Placental epithelial cell (primary cell): ENCODE results near the gene PLOD3. TPM values are rescaled to one million over a fixed set of nuclear protein-coding genes. Genes with fewer than 3 reads are reported as not detected.

Source experiments
- small RNA-seq: library from RNA; depleted of rRNA; stranded (forward); fragments of <200 nt; gene quantifications from one replicate; pipeline ENCODE3, GENCODE V24; 2012
- total RNA-seq: library from RNA; depleted of rRNA; stranded (reverse); fragments of >200 nt; gene quantifications from 2 replicates; pipeline ENCODE4 v1.2.3, GENCODE V29; 2012

PLOD3 gene, protein sequence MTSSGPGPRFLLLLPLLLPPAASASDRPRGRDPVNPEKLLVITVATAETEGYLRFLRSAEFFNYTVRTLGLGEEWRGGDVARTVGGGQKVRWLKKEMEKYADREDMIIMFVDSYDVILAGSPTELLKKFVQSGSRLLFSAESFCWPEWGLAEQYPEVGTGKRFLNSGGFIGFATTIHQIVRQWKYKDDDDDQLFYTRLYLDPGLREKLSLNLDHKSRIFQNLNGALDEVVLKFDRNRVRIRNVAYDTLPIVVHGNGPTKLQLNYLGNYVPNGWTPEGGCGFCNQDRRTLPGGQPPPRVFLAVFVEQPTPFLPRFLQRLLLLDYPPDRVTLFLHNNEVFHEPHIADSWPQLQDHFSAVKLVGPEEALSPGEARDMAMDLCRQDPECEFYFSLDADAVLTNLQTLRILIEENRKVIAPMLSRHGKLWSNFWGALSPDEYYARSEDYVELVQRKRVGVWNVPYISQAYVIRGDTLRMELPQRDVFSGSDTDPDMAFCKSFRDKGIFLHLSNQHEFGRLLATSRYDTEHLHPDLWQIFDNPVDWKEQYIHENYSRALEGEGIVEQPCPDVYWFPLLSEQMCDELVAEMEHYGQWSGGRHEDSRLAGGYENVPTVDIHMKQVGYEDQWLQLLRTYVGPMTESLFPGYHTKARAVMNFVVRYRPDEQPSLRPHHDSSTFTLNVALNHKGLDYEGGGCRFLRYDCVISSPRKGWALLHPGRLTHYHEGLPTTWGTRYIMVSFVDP
- 39.3 and 72.7 TPM in 2 replicates for total RNA-seq

GRCh38 chr7:101217388-101218235 is at the start of gene PLOD3, which contains the start of gene ZNHIT1:
Gene PLOD3, minus strand, starts transcription at chr7:101217581. Its CDS starts 307 bp downstream, at chr7:101217274.
Gene ZNHIT1, plus strand, starts transcription at chr7:101218165. Its CDS starts 31 bp downstream, at chr7:101218196.

GRCh38 chr7:101244375-101245146 is 27.2 kb upstream of the PLOD3 start, which contains the start of gene FIS1:
Gene FIS1, minus strand, starts transcription at chr7:101245081. Its CDS starts 77 bp downstream, at chr7:101245004.

DNA sequence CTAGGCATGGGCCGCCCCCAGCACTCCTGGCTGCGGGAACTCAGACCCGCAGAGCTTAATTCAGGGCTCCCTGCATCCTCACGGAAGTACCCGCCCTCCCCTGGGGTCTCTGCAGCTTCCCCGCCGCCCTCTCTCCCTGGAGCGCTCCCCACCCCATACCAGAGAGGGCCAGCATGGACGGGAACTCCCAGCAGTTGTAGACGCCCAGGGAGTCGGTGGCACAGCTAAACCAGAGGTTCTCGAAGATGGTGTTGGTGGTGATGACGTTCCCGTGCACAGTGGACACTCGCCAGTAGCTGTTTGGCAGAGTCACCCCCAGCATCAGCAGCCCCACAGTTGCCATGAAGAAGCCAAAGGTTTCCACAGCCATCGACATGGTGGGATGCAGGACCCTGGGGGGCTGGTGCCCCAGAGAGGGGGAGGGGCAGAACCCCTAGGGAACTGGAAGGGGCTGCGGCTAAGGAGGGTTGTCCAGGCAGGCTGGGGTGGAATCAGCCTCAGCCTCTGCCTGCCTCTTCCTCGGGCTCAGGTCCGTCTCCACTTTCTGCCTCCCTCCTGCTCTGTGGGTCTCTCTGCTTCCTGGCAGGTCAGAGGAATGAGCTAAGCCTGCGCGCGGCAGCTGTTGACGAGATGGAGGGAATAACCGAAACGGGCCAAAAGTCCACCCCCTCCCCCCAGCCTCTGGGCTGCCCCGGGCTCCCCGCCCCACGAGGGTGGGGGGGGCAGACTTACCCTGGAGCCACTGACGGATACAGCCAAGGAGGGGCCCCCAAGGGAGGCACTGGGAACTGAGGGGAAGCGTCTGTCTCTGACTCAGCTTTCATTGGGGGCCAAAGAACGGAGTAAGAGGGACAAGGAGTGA is 20.1 kb upstream of the PLOD3 start, which contains the start of gene CLDN15:
TSS of gene CLDN15 (minus strand) at position 597 of the 862 bp plus-strand sequence. CDS start at position 376, 221 bp downstream.

DNA sequence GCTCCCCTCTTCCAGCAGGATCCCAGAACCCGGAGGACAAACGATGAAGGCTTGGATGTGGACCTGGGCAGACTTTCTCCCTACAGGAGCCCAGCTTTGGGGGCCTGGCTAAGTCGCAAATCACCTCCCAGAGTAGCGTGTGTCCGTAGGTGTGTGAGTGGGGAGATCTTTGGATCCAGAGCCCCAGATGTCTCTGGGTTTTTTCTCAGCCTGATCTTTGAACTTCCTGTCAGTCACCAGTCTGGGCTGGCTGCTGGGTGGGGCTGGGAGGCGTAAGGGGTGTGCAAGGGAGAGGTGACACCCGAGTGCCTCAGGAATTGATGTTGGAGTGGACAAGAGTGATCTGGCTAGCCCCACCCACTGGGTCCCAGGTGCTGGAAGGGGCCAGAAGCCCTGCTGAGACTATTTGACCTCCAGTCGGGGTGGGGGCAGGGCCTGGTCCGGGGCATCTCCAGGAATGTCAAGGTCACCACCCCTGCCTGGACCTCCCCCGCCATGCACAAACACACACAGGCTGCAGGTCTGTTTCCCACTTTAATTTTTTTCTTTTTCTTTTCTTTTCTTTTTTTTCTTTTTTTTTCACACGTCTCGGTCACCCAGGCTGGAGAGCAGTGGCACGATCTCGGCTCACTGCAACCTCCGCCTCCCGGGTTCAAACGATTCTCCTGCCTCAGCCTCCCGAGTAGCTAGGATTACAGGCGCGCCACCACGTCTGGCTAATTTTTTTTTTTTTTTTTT is 16.4 kb downstream of the PLOD3 start, which contains the start of gene MOGAT3:
TSS of gene MOGAT3 (minus strand) at position 175 of the 738 bp plus-strand sequence. CDS start 182 bp downstream, outside the sequence.

GRCh38 chr7:101180130-101180755 is 37.1 kb downstream of the PLOD3 start, which contains the start of gene NAT16:
Gene NAT16, minus strand, starts transcription at chr7:101180293. Its CDS starts 5,486 bp downstream, at chr7:101174807.

DNA sequence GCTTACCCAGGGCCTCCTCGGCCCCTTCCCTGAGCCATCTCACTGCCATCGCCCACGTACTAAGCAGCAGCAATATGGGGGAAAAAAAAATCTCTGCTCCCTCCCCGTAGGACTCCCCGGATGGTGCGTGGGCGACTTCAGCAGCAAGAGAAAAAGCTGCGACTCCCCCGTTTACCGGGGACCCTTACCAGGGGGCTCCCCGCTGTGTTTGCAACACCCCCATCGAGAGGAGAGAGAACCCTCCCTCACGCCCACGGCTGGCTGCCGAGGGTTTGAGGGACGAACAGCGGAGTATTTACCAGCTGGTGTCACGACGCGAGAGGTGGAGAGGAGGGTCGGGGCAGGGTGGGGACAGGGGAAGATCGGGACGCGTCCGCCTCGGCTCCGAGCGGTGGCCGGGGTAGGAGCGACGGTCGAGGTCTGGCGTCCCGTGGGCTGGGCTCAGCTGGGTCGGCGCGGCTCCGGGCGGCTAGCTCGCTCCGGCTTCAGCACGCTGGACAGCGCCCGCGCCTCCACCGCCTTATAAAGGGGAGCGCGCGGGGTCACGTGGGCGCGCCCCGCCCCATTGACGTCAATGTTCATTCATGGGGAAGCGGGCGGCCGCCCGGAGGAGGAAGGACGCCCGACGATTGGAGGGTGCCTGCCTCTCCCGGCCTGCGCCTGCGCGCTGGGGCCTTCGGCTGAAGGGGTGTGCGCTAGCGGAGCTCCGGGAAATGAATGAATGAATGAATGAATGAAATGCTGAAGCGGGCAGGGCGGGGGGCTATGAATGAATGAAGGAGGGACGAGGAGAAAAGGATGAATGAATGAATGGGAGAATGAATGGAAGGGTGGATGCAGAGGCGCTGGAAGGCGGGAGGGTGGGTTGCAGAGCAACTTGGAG is 52.1 kb downstream of the PLOD3 start, which contains the start of gene VGF:
TSS of gene VGF (minus strand) at position 495 of the 883 bp plus-strand sequence. CDS start 726 bp downstream, outside the sequence.

Small RNA genes within 50 kb of the gene (small RNA-seq; reads per million reads assigned to genes)
- gene MIR4653: 0.12 reads per million

Other genes with a start within 250 kb of the PLOD3 start
- gene MUC12, start 248.0 kb downstream of the PLOD3 start, total RNA-seq: under 0.01 and 0.98 TPM in 2 replicates
- not detected in 2 replicates for gene MUC17, start 197.5 kb downstream of the PLOD3 start, total RNA-seq
- gene TRIM56, start 132.1 kb downstream of the PLOD3 start, total RNA-seq: 19.6 and 28.6 TPM in 2 replicates
- 183 and 2,094 TPM in 2 replicates for gene SERPINE1, start 90.5 kb downstream of the PLOD3 start, total RNA-seq
- gene AP1S1, start 63.1 kb downstream of the PLOD3 start, total RNA-seq: 146 and 265 TPM in 2 replicates
- gene VGF, start 52.0 kb downstream of the PLOD3 start, total RNA-seq: 0.39 and 0.76 TPM in 2 replicates
- not detected in 2 replicates for gene NAT16, start 37.3 kb downstream of the PLOD3 start, total RNA-seq
- gene MOGAT3, start 16.5 kb downstream of the PLOD3 start, total RNA-seq: not detected in 2 replicates
- gene ZNHIT1, start 584 bp upstream of the PLOD3 start, total RNA-seq: 70.3 and 84.2 TPM in 2 replicates
- gene CLDN15, start 20.2 kb upstream of the PLOD3 start, total RNA-seq: 4.9 and 5.1 TPM in 2 replicates
- 130 and 179 TPM in 2 replicates for gene FIS1, start 27.5 kb upstream of the PLOD3 start, total RNA-seq
- gene IFT22, start 104.2 kb upstream of the PLOD3 start, total RNA-seq: 20.9 and 36.1 TPM in 2 replicates
- gene COL26A1, start 145.3 kb upstream of the PLOD3 start, total RNA-seq: not detected in 2 replicates